Stimulated activated CD4-positive, alpha-beta T cell treated with anti-CD3 and anti-CD28 coated beads, Interleukin-12 subunit alpha, Interleukin-12 subunit beta, amount 100 ng/mL, for 4 hours (primary cell): Measurements from ENCODE around the gene CCDC69.
"Not testable (repeated sequence)": the region's sequence is repeated elsewhere in the genome, so short reads cannot be mapped to it uniquely, and the experiment has no call there.

Experiments
- DNase-seq: peaks from one replicate; pipeline ENCODE4 v3.0.0-alpha.2; 2020

The CCDC69 gene

DNA sequence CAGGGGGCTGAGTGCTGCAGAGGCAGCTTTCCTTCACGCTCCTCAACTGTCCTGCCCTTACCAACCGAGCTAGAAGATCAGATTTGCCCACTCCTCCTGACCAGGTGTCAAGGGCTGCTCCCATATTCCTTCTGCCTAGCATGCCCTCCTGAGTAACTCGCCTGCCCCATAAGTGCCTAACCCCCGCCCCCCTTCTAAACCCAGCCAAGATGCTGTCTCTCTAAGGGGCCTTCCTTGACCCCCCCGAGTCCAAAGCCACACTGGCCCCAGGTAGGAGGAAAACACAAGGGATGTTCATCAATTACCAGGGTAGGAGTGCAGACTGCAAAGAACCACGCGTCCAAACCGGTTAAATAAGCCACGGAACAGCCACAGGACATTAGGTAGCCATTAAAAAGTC lies 4.8 kb downstream of the CCDC69 start:
- DNase-seq, result no peak

DNA sequence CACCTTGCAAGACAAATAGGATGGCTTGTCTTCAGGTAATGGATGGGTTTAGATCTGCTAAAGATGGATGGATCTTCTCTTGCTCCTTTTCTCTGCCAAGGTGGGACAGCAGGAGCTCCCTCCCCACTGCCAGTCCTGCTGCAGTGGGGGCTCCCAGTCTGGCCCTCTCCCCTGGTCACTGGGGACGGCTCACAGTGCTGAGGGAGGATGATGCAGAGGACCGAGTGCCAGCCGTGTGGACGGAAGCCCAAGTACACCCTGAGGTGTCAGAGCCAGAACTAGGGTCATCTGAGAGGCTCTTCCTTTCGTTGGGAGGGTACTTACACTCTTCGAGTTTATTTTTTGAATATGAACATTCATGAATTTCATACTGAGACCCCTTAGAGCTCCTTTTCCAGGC lies 5.7 kb downstream of the CCDC69 start:
- DNase-seq, result no peak

- no peak for DNase-seq
These were observed 7.1 kb downstream of the CCDC69 start for GRCh38 chr5:151216781-151217180.

DNA sequence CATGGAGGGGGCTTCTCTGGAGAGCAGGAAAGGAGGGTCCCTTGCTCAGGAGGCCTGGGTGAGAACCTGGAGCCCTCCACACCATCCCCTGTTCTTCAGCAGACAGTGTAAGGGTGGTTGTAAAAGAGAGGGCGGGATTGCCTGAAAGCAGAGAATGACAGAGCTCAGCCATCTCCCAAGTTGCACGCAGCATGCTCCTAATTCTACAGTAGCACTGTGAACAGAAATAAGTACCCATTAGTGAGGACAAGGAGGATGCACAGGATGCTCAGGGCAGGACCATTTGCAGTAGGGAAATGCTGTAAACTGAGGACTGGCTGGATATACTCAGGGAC lies 8.4 kb downstream of the CCDC69 start:
- DNase-seq, result no peak

DNA sequence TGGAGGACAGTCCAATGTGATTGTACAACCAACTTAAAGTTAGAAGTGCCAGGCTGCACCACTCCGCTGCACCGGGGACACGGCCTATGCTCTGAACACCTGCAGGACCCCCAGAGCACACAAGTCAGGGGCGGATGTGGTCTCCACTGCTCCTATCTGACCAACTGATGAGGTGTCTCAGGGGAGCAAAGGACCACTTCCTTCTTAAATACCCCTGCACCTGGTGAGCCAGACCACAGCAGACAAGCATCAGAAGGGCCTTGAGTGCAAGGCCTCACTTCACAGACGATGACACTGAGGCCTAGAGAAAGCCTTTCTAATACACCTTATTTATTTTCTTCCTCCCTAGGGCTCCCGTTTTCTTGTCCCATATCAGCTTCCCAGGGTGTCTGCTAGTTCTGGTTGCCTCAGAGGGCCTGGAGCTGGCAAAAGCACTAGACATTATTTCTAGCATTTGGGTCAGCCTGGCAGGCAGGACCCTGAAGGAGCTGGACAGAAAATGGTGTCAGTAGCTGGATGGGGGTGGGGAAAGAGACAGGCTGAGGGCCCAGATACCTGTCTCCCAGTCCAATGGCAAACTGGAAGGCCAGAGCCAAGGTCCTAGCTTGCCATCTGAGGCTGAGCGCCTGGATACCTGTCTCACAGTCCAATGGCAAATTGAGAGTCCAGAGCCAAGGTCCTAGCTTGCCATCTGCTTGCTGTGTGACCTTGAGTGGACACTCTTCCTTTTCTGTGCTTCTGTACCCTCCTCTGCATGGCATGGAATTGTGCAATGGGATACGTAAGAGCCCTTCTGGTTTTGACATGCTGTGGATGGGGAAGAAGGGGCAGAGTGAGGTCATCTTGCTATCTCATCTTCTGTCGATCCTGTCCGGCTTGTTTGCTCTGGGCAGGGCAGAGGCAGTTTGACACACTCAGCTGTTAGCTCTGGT lies 9.0 kb downstream of the CCDC69 start:
- DNase-seq, result no peak

- peak; percentile 71 for DNase-seq
These were observed 9.9 kb downstream of the CCDC69 start for GRCh38 chr5:151213803-151214613.

DNA sequence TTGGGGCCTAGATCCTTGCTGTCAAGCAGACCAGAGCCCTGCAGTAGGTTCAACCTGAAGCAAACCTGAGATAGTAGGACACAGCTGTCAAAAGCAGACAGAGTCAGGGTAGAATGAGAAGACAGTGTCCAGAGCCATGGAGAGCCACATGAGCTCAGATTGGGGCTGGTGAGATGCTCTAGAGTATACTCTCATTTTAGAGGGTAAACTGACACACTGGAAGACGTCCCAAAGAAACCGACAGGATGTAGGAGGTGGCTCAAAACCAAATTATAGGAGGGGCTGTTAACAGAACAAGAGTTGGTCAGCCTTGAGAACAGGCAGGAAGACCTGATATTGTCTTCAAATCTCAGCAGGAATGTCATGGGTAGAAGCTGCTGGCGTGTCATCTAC lies 11.5 kb downstream of the CCDC69 start:
- DNase-seq, result no peak

DNA sequence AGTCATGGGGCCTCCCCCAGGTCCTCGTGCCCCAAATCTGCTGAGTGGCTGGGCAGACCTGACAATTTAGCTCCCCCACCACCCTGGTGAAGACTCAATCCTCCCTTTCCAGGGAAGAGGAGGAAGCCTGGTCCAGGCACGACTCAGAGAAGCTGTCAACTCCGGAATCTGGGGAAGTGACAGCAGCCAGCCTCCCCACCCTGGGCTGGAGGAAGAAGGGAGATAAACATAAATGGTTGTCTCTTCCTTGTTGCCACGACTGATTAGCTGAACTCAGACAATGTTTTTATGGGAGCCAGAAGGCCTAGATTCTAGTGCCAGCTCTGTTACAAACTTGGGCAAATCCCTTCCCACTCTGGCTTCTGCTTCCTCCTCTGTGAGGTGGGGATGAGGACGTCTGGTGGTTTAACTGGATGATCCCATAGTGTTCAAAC lies 15.4 kb downstream of the CCDC69 start:
- no peak for DNase-seq

DNA sequence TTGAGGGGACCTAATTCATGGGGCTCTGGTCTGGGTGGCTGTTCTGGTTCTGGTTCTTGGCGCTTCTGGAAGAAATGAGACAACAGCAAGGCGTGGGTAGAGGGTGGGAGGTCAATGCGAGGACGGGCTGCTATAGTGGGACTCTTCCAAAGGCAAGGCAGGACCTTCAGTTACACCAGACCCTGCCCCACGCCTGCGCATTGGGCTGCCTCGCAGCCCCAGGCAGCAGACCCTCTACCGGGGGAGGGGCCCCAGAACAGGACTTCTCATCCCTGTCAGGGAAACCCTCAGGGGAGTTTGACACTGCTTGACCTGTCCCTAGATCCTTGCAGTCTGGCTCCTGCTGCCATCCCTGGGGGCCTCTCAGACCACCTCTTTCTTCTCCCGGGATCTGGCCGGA lies 18.5 kb downstream of the CCDC69 start:
- DNase-seq, result no peak

DNA sequence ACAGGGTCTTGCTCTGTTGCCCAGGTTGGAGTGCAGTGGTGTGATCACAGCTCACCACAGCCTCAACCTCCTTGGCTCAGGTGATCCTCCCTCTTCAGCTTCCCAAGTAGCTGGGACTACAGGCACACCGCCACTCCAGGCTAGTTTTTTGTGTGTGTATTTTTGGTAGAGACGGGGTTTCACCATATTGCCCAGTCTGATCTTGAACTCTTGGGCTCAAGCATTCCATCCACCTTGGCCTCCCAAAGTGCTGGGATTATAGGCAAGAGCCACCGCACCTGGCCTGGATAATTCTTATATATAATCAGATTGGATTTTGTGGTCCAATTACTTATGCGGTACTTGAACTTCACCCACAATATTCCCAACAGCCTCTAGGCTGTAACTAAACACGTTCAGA lies 19.8 kb downstream of the CCDC69 start:
- no peak for DNase-seq

- no peak for DNase-seq
These were observed 21.3 kb downstream of the CCDC69 start for GRCh38 chr5:151202381-151203139.

GRCh38 chr5:151200913-151201595 lies 22.8 kb downstream of the CCDC69 start:
- DNase-seq, result no peak

DNA sequence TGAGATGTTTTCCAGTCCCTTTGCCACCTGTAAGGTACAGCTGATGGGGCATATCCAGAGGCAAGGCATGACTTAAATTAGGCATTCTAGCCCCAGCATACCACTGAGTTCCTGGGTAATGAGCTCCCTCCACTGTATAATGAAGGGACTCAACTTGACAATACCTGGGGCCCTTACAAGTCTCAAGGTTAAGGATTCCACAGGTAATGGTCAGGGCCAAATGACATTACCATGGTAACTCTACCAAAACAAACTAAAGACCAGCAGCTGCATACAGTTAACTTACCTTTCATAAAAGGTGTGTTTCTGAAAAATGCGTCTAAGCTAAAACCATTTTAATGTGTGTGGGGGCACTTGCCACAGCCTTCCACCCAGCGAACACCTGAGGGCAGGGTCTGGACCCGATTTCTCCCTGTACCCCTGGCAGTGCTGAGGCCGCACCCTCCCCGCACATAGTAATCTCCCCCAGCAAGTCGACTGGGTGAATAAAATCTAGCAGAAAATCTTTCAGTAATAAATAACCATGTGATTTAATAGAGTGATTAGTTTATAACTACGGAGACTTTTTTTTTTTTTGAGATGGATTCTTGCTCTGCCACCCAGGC lies 24.2 kb downstream of the CCDC69 start:
- no peak for DNase-seq

GRCh38 chr5:151198861-151199260 lies 25.0 kb downstream of the CCDC69 start:
- DNase-seq, result no peak

GRCh38 chr5:151197291-151197600 lies 26.6 kb downstream of the CCDC69 start:
- not testable (repeated sequence) for DNase-seq

GRCh38 chr5:151196556-151197290 lies 27.2 kb downstream of the CCDC69 start:
- no peak for DNase-seq

DNA sequence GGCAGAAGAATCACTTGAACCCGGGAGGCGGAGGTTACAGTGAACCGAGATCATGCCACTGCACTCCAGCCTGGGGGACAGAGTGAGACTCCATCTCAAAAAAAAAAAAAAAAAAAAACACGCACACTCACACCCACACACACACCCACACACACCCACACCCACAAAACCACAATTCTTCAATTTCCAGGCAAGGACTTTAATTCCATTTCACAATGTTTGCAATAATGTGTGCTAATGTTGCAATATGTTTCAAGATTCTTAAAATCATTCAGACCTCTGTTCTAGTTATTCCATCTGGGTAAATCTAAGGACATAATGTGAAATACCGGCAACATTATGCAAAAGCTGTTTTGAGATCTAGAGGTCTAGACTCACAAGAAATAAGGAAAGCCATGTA lies 28.3 kb downstream of the CCDC69 start:
- peak; percentile 28 for DNase-seq

GRCh38 chr5:151192626-151193025 lies 31.3 kb downstream of the CCDC69 start:
- no peak for DNase-seq

DNA sequence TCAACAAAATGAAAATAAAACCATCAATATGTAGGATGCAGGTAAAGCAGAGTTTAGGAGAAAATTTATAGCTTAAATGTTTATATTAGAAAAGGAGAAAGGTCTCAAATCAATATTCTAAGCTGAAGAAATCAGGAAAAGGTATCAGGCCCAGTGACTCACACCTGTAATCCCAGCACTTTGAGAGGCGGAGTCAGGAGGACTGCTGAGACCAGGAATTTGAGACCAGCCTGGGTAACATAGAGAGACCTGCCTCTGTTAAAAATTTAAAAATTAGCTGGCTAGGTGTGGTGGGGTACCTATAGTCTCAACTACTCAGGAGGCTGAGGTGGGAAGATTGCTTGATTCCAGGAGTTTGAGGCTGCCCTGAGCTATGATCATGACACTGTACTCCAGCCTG lies 32.2 kb downstream of the CCDC69 start:
- DNase-seq, result no peak

DNA sequence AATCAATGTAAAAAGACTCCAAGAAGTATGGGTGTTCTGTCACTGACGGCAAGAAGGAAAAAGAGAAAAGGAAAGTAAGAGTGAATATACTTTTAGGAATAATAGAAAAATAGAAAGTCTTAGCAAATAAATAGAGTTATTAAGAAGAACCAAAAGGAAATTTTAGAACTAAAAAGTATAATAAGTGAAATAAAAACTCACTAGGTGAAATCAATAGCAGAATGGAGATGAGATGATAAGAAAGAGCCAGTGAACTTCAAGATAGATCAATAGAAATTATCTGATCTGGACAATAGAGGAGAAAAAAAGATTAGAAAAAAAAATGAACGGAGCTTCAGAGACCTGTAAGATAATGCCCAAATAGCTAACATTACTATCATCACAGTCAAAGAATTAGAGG lies 34.7 kb downstream of the CCDC69 start:
- no peak for DNase-seq

DNA sequence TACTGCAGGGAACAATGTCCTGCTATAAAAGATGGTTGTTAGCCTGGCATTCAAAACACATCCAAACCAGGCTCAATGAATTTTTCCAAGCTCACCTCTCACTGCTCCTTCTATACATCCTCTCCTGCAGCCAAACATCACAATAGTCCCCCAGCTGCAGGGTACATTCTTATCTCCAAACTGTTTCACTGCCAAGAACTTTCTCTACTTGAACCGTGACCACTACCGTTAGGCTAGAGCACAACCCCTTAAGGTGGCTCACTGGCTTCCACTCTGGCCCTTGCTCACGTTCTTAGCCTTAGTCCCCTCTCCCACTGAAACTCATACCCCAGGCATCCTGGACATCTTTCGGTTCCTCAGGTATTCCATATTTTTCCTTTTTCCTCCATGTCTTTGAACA lies 37.4 kb downstream of the CCDC69 start:
- DNase-seq, result no peak

- no peak for DNase-seq
These were observed 37.8 kb downstream of the CCDC69 start for GRCh38 chr5:151186052-151186451.
